Measurements from ENCODE around the gene FCER1G.
"Not testable (repeated sequence)": the region's sequence is repeated elsewhere in the genome, so short reads cannot be mapped to it uniquely, and the experiment has no call there.

Gene FCER1G

GRCh38 chr1:161227196-161227871 is 12.2 kb downstream of the FCER1G start:
- H3K4me1 Mint-ChIP-seq (ENCODE audit: low read depth), result peaks cover 27% of the 10 kb centered on the region
- H3K27me3 Mint-ChIP-seq, result no peaks in the 10 kb centered on the region
- H3K36me3 Mint-ChIP-seq (ENCODE audit: low read depth), result peaks cover 15% of the 10 kb centered on the region
- H3K9me3 Mint-ChIP-seq, result no peaks in the 10 kb centered on the region
- peak overlapping the region; percentile 97 for H3K4me3 Mint-ChIP-seq
- peak overlapping the region; percentile 98 for H3K27ac Mint-ChIP-seq

GRCh38 chr1:161228032-161228431 is 12.9 kb downstream of the FCER1G start:
- no peaks in the 10 kb centered on the region for H3K9me3 Mint-ChIP-seq
- H3K27me3 Mint-ChIP-seq, result no peaks in the 10 kb centered on the region
- peaks cover 15% of the 10 kb centered on the region for H3K36me3 Mint-ChIP-seq (ENCODE audit: low read depth)
- H3K4me1 Mint-ChIP-seq (ENCODE audit: low read depth), result peaks cover 26% of the 10 kb centered on the region
- H3K27ac Mint-ChIP-seq, result no peak overlapping the region
- H3K4me3 Mint-ChIP-seq, result peak overlapping the region; percentile 97

- H3K9me3 Mint-ChIP-seq, result no peaks in the 10 kb centered on the region
- no peaks in the 10 kb centered on the region for H3K27me3 Mint-ChIP-seq
- H3K4me1 Mint-ChIP-seq (ENCODE audit: low read depth), result peaks cover 25% of the 10 kb centered on the region
- peaks cover 15% of the 10 kb centered on the region for H3K36me3 Mint-ChIP-seq (ENCODE audit: low read depth)
- H3K4me3 Mint-ChIP-seq, result no peak overlapping the region
- H3K27ac Mint-ChIP-seq, result no peak overlapping the region
These were observed 14.8 kb downstream of the FCER1G start for GRCh38 chr1:161229896-161230295.

GRCh38 chr1:161230762-161231161 is 15.7 kb downstream of the FCER1G start:
- Mint-ChIP-seq H3K4me3 (no peak overlapping the region), H3K9me3 (no peaks in the 10 kb centered on the region), H3K27me3 (no peaks in the 10 kb centered on the region), H3K27ac (no peak overlapping the region), H3K4me1 (ENCODE audit: low read depth) (peaks cover 18% of the 10 kb centered on the region), H3K36me3 (ENCODE audit: low read depth) (peaks cover 15% of the 10 kb centered on the region)

GRCh38 chr1:161233102-161233501 is 18.0 kb downstream of the FCER1G start:
- H3K27me3 Mint-ChIP-seq, result no peaks in the 10 kb centered on the region
- no peak overlapping the region for H3K27ac Mint-ChIP-seq
- H3K36me3 Mint-ChIP-seq (ENCODE audit: low read depth), result peaks cover 8% of the 10 kb centered on the region

DNA sequence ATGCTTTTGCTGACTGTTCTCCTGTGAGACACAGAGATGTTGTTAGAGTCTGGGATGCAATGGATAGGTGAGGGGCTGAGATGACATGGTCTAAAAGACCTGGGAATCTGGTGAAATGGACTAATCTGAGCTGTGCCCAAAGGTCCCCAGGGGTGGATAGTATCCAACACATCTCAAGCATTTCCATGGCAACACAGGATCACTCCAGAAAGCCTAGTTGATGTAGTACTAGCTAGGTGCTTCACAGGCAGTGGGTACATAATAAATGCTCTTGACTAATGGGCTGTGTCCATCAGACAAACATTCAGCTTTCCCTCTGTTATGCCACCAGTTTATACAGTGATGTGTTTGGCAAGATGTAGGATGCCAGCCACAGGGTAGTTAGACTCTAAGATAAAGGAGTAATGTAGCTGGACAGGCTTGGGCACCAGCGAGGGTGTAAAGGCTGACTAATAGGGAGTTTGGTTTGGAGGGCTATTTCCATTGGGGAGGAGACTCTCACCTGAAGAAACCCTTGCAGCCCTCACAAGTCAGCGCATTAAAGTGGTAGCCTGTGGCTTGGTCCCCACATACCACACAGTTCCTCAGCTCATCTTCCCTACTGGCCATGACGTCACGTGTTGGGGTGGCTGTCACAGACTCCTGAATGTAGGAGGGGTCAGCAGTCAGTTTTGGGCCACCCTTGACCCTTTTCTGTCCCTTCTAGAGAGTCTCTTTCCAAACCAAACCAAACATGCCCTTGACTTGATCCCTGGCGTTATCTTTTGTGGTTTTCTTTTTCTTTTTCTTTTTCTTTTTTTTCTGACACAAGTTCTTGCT is 21.1 kb downstream of the FCER1G start:
- H3K27me3 Mint-ChIP-seq, result no peaks in the 10 kb centered on the region
- no peaks in the 10 kb centered on the region for H3K9me3 Mint-ChIP-seq
- no peaks in the 10 kb centered on the region for H3K36me3 Mint-ChIP-seq (ENCODE audit: low read depth)
- no peaks in the 10 kb centered on the region for H3K4me1 Mint-ChIP-seq (ENCODE audit: low read depth)
- H3K4me3 Mint-ChIP-seq, result no peak overlapping the region
- H3K27ac Mint-ChIP-seq, result no peak overlapping the region

More at GRCh38 chr1:161233102-161233501, 18.0 kb downstream of the FCER1G start:
- no peak overlapping the region for H3K4me3 Mint-ChIP-seq
- H3K4me1 Mint-ChIP-seq (ENCODE audit: low read depth), result no peaks in the 10 kb centered on the region
- no peaks in the 10 kb centered on the region for H3K9me3 Mint-ChIP-seq

GRCh38 chr1:161238039-161238473 is 23.0 kb downstream of the FCER1G start, which contains the start of gene NR1I3:
Gene NR1I3, minus strand, starts transcription at chr1:161238203. Its CDS starts 1,638 bp downstream, at chr1:161236565.
- Mint-ChIP-seq H3K27ac (no peak within 1 kb of the TSS), H3K9me3 (no peaks in the 10 kb centered on the region)

GRCh38 chr1:161241682-161242081 is 26.6 kb downstream of the FCER1G start:
- no peaks in the 10 kb centered on the region for H3K4me1 Mint-ChIP-seq (ENCODE audit: low read depth)
- H3K27me3 Mint-ChIP-seq, result no peaks in the 10 kb centered on the region
- H3K36me3 Mint-ChIP-seq (ENCODE audit: low read depth), result no peaks in the 10 kb centered on the region
- no peak overlapping the region for H3K27ac Mint-ChIP-seq
- H3K4me3 Mint-ChIP-seq, result no peak overlapping the region
- H3K9me3 Mint-ChIP-seq, result no peaks in the 10 kb centered on the region

More at GRCh38 chr1:161238039-161238473, 23.0 kb downstream of the FCER1G start, which contains the start of gene NR1I3:
- Mint-ChIP-seq H3K4me1 (ENCODE audit: low read depth) (no peaks in the 10 kb centered on the region), H3K27me3 (no peaks in the 10 kb centered on the region), H3K4me3 (no peak within 1 kb of the TSS), H3K36me3 (ENCODE audit: low read depth) (no peaks in the 10 kb centered on the region)

DNA sequence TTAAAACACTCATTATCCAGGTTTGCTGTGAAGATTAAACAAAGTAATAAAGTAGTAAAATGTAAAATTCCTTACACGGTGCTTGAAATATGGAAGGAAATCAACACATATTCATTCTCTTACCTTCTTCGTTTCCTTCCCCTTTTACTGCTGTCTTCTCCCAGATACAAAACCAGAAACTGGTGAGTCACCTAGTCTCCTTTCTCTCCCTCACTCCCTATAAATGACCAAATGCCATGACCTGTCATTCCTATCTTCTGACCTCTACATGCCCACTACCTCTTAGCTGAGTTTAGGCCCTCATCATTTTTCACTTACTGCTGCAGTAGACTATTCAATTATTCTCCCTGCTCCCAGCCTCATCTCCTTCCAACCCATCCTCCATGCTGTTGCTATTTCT is 27.2 kb downstream of the FCER1G start:
- Mint-ChIP-seq H3K4me1 (ENCODE audit: low read depth) (no peaks in the 10 kb centered on the region), H3K27ac (no peak overlapping the region), H3K4me3 (no peak overlapping the region), H3K36me3 (ENCODE audit: low read depth) (no peaks in the 10 kb centered on the region), H3K9me3 (no peaks in the 10 kb centered on the region), H3K27me3 (no peaks in the 10 kb centered on the region)

- Mint-ChIP-seq H3K36me3 (ENCODE audit: low read depth) (no peaks in the 10 kb centered on the region), H3K9me3 (peaks cover 2% of the 10 kb centered on the region), H3K27me3 (no peaks in the 10 kb centered on the region)
These were observed 29.8 kb downstream of the FCER1G start for GRCh38 chr1:161244888-161245287.

GRCh38 chr1:161250100-161250499 is 35.0 kb downstream of the FCER1G start:
- not testable (repeated sequence) for H3K4me1 Mint-ChIP-seq (ENCODE audit: low read depth); H3K27ac Mint-ChIP-seq

More at GRCh38 chr1:161244888-161245287, 29.8 kb downstream of the FCER1G start:
- Mint-ChIP-seq H3K4me3 (no peak overlapping the region), H3K4me1 (ENCODE audit: low read depth) (no peaks in the 10 kb centered on the region), H3K27ac (no peak overlapping the region)

GRCh38 chr1:161250829-161251228 is 35.7 kb downstream of the FCER1G start:
- Mint-ChIP-seq H3K27ac (no peak overlapping the region), H3K4me1 (ENCODE audit: low read depth) (no peaks in the 10 kb centered on the region), H3K27me3 (peaks cover 5% of the 10 kb centered on the region), H3K9me3 (peaks cover 3% of the 10 kb centered on the region), H3K4me3 (no peak overlapping the region), H3K36me3 (ENCODE audit: low read depth) (no peaks in the 10 kb centered on the region)

More at GRCh38 chr1:161250100-161250499, 35.0 kb downstream of the FCER1G start:
- not testable (repeated sequence) for H3K36me3 Mint-ChIP-seq (ENCODE audit: low read depth); H3K9me3 Mint-ChIP-seq; H3K27me3 Mint-ChIP-seq; H3K4me3 Mint-ChIP-seq

GRCh38 chr1:161251579-161251978 is 36.5 kb downstream of the FCER1G start:
- H3K9me3 Mint-ChIP-seq, result peaks cover 7% of the 10 kb centered on the region
- H3K36me3 Mint-ChIP-seq (ENCODE audit: low read depth), result peaks cover 5% of the 10 kb centered on the region
- H3K4me1 Mint-ChIP-seq (ENCODE audit: low read depth), result no peaks in the 10 kb centered on the region
- peaks cover 9% of the 10 kb centered on the region for H3K27me3 Mint-ChIP-seq
- no peak overlapping the region for H3K27ac Mint-ChIP-seq
- H3K4me3 Mint-ChIP-seq, result no peak overlapping the region

GRCh38 chr1:161255302-161255701 is 40.2 kb downstream of the FCER1G start:
- Mint-ChIP-seq H3K27me3 (peaks cover 43% of the 10 kb centered on the region), H3K9me3 (peaks cover 13% of the 10 kb centered on the region), H3K36me3 (ENCODE audit: low read depth) (peaks cover 22% of the 10 kb centered on the region)
- not testable (repeated sequence) for H3K4me1 Mint-ChIP-seq (ENCODE audit: low read depth); H3K27ac Mint-ChIP-seq; H3K4me3 Mint-ChIP-seq

DNA sequence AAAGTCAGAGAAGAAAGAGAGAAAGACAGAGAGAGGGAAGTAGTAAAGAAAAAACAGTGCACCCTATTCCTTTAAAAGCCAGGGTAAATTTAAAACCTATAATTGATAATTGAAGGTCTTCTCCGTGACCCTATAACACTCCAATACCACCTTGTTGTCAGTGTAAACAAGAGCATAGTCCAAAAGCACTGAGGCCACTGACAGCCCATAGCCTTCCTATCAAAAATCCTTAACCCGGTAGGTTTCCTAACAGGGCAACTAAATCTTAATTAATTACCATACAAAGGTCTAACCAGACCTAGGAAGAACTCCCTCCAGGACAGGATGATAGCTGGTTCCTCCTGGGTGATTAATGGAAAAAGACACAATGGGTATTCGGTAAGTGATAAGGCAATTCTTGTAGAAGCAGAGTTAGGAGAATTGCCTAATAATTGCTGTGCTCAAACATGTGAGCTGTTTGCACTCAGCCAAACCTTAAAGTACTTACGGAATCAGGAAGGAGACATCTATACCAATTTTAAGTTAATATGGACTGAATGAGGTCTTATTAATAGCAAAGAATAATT is 40.9 kb downstream of the FCER1G start:
- not testable (repeated sequence) for H3K27ac Mint-ChIP-seq; H3K4me3 Mint-ChIP-seq; H3K4me1 Mint-ChIP-seq (ENCODE audit: low read depth)
- Mint-ChIP-seq H3K9me3 (peaks cover 13% of the 10 kb centered on the region), H3K36me3 (ENCODE audit: low read depth) (peaks cover 22% of the 10 kb centered on the region), H3K27me3 (peaks cover 49% of the 10 kb centered on the region)

Measured in stimulated activated naive CD8-positive, alpha-beta T cell treated with anti-CD3 and anti-CD28 coated beads, Interleukin-15, Interleukin-2, amounts not matched to agents 100 ng/mL and 50 ng/mL, for 24 hours (primary cell).